ENCODE results near the gene COL6A3. TPM values are rescaled to one million over a fixed set of nuclear protein-coding genes. Genes with fewer than 3 reads are reported as not detected.

Gene COL6A3
- total and polyA plus RNA-seq, 2 of the 13 experiments (the other 11 are each of a cell fraction or from before 2014, with no cell fraction given), result 0.03 TPM; not detected in 1

GRCh38 chr2:237315170-237315828, 98.7 kb downstream of the COL6A3 start (continued):
- TF ChIP-seq, protein P1, sequence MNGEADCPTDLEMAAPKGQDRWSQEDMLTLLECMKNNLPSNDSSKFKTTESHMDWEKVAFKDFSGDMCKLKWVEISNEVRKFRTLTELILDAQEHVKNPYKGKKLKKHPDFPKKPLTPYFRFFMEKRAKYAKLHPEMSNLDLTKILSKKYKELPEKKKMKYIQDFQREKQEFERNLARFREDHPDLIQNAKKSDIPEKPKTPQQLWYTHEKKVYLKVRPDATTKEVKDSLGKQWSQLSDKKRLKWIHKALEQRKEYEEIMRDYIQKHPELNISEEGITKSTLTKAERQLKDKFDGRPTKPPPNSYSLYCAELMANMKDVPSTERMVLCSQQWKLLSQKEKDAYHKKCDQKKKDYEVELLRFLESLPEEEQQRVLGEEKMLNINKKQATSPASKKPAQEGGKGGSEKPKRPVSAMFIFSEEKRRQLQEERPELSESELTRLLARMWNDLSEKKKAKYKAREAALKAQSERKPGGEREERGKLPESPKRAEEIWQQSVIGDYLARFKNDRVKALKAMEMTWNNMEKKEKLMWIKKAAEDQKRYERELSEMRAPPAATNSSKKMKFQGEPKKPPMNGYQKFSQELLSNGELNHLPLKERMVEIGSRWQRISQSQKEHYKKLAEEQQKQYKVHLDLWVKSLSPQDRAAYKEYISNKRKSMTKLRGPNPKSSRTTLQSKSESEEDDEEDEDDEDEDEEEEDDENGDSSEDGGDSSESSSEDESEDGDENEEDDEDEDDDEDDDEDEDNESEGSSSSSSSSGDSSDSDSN (CRISPR knock-in tag; IDR thresholded peaks at IDR 0.05), result no peak
- TF ChIP-seq PITX1 (CRISPR knock-in tag; IDR thresholded peaks at IDR 0.05) (no peak), SMARCC2 (IDR thresholded peaks at IDR 0.05) (no peak), DPF2 (CRISPR knock-in tag; IDR thresholded peaks at IDR 0.05; ENCODE audit: borderline replicate concordance, low read depth) (no peak), KDM3A (CRISPR knock-in tag; IDR thresholded peaks at IDR 0.05; ENCODE audit: low read depth) (no peak), NFE2L1 (CRISPR knock-in tag; IDR thresholded peaks at IDR 0.05; ENCODE audit: borderline replicate concordance) (no peak), NFE2 (CRISPR knock-in tag; IDR thresholded peaks at IDR 0.05) (no peak), XRCC5 (optimal IDR thresholded peaks at IDR 0.05; ENCODE audit: low read length) (no peak), ZHX1 (CRISPR knock-in tag; IDR thresholded peaks at IDR 0.05; ENCODE audit: low read depth) (no peak), ZNF605 (CRISPR knock-in tag; IDR thresholded peaks at IDR 0.05) (no peak), ZNF784 (CRISPR knock-in tag; IDR thresholded peaks at IDR 0.05; ENCODE audit: borderline replicate concordance) (no peak)
- TF ChIP-seq, protein P2, sequence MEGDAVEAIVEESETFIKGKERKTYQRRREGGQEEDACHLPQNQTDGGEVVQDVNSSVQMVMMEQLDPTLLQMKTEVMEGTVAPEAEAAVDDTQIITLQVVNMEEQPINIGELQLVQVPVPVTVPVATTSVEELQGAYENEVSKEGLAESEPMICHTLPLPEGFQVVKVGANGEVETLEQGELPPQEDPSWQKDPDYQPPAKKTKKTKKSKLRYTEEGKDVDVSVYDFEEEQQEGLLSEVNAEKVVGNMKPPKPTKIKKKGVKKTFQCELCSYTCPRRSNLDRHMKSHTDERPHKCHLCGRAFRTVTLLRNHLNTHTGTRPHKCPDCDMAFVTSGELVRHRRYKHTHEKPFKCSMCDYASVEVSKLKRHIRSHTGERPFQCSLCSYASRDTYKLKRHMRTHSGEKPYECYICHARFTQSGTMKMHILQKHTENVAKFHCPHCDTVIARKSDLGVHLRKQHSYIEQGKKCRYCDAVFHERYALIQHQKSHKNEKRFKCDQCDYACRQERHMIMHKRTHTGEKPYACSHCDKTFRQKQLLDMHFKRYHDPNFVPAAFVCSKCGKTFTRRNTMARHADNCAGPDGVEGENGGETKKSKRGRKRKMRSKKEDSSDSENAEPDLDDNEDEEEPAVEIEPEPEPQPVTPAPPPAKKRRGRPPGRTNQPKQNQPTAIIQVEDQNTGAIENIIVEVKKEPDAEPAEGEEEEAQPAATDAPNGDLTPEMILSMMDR (CRISPR knock-in tag; IDR thresholded peaks at IDR 0.05), result no peak
- TF ChIP-seq, protein P3, sequence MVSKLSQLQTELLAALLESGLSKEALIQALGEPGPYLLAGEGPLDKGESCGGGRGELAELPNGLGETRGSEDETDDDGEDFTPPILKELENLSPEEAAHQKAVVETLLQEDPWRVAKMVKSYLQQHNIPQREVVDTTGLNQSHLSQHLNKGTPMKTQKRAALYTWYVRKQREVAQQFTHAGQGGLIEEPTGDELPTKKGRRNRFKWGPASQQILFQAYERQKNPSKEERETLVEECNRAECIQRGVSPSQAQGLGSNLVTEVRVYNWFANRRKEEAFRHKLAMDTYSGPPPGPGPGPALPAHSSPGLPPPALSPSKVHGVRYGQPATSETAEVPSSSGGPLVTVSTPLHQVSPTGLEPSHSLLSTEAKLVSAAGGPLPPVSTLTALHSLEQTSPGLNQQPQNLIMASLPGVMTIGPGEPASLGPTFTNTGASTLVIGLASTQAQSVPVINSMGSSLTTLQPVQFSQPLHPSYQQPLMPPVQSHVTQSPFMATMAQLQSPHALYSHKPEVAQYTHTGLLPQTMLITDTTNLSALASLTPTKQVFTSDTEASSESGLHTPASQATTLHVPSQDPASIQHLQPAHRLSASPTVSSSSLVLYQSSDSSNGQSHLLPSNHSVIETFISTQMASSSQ (IDR thresholded peaks at IDR 0.05; ENCODE audit: low read depth), result no peak
- TF ChIP-seq, protein P3 (CRISPR knock-in tag; IDR thresholded peaks at IDR 0.05; ENCODE audit: borderline replicate concordance), result no peak
- TF ChIP-seq, protein P4, sequence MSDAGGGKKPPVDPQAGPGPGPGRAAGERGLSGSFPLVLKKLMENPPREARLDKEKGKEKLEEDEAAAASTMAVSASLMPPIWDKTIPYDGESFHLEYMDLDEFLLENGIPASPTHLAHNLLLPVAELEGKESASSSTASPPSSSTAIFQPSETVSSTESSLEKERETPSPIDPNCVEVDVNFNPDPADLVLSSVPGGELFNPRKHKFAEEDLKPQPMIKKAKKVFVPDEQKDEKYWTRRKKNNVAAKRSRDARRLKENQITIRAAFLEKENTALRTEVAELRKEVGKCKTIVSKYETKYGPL (CRISPR knock-in tag; IDR thresholded peaks at IDR 0.05), result no peak

All from HepG2 (cell line).